GM18951 (cell line): Measurements from ENCODE around the gene GLCE.

Source experiments
- POLR2A ChIP-seq: IDR thresholded peaks from 4 replicates; pipeline ENCODE4 v1.6.1; 2011; ENCODE audit warnings: mild to moderate bottlenecking; ENCODE audit not compliant: insufficient read length, insufficient read depth; ENCODE audit errors: extremely low read depth
- in situ Hi-C: fragments of 300-500 bp; cut with MboI; formaldehyde crosslinking; loops from one replicate; pipeline ENCODE4 v1.12.0; 2022; ENCODE audit warnings: low sequenced_read_pairs, mixed read lengths, inconsistent platforms; ENCODE audit not compliant: unreplicated experiment

GLCE gene

DNA sequence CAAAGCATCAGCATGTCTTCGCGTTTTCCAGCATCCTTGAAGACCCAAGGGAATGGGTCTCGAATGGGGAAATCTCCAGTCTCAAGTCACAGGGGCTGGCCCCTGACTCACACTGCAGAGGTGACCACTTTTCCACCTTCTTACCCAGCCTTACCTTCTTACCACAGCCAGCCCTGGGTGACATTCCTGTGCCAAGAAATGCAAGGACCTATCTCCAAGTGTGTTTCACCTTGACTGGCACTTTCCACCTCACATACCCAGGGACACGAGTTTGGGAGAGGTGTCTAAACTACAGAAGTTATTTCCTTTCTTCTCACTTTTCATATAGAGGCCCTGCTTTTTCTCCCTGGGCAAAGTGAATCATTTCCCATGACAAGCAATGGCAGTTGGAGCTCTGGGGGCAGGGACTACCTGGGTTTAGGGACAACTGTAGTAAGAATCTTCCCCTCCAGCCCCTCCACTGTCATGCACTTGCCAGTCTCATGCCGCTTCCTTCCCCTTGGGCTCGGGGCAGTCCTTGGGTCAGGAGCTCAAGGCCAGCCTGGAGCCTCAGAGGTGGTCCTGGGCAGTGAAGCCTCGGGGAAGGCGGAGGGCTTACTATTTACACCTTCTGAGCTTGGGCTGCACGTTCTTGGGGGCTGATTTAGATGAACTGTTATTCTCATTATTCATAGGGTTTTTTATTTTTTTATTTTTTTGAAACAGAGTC is 155.1 kb downstream of the GLCE start:
- no peak for TF ChIP-seq POLR2A
- in situ Hi-C loops = no loop called here

DNA sequence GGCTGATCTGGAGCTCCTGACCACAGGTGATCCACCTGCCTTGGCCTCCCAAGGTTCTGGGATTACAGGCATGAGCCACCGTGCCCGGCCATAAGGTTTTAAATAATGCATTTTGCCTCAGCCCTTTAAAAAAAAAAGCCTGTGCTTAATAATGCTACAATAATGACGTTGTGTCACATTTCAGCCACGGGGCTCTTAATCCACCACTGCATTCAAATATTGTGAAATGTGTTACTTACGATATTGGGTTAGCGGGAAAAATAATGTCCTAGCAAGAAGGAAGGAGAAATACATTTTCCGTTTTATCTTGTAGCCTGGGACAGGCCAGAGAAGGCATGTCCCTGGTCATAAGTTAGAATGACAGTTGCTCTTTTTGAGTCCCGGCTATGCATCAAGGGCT is 155.9 kb downstream of the GLCE start:
- no peak for TF ChIP-seq POLR2A
- in situ Hi-C loops = no loop called here

DNA sequence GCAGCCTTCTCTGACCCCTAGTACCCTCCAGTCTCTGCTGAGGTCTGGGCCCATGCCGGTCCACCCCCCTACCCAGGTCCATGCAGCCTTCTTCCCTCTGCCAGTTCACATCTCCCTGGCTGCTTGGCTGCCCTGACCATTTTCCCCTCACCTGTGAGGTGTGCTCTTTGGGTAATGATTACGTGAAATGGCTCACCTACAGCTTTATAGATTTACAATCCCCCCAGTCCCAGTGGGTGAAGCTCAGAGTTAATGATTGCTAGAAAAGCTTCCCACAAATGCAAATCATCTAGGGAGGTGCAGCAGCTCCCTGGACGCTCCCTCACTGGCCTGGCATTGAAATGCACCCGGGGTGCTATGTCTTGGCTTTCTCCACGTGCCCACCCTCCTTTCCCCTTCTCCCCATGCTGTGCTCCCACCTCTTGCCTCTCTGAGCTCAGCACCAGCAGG is 157.0 kb downstream of the GLCE start:
- in situ Hi-C loops = no loop called here
- TF ChIP-seq POLR2A = no peak

DNA sequence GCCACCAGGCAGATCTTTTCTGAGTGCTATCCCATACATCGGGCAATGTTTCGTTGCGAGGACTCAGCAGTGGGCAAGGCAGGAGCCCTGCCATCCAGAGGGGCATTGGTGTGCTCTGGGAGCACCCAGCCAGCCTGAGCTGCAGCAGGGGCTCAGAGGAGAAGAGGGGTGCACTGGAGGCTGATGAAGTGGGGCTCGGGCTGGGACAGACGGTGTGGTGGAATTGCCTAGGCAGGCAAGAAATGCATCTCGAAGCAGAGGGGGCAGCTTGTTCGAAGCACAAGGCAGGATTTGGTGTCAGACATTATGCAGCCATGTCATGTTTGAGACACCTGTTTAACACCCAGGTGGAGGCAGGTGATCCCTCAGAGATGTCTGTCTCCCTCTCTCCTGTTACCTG is 157.6 kb downstream of the GLCE start:
- no peak for TF ChIP-seq POLR2A
- in situ Hi-C loops = no loop called here

DNA sequence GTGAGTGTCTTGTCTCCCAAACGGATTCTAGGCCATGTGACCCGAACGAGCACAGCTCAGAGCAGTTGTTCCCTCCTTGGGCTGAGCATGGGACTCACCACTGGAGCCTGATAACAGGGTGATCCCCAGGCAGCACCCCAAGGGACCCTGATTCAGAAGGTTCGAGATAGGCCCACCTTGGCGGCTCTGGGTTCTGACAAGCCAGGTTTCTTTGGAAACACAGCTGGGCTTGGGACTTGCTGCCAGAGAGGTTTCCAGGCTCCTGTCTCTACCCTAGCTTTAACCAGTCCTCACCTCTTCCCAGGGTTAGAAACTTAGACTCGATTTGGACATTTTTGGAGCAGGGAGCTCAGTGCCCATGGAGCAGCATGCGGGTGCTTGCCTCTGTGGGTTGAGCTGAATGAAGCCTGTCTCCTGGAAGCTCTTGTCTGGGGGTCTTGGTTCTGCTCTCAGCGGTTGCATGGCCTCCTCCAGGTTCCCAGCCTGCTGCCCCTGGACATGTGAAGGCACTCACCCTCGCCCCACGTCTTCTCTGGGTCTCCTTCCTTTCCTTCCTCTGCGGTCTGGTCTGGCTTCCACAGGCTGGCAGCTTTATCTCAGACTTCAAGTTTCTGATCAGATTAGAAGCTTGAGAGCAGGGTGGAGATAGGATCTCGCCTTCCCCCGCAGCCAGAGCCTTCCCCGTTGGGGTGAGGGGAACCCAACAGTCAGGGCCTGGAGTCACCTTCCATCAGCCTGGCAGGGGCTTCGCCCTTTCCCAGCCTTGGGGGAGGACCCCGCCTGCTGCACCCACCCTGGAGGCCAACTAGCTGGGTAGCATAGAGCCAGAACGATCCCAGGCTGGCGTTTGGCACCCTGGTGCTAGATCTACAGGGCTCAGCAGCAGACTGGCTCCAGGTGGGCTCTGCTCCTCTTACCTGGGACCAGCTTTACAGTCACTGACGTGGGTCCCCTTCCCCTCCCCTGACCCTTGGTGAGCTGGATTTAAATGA is 159.2 kb downstream of the GLCE start:
- no peak for TF ChIP-seq POLR2A
- in situ Hi-C loops = no loop called here

DNA sequence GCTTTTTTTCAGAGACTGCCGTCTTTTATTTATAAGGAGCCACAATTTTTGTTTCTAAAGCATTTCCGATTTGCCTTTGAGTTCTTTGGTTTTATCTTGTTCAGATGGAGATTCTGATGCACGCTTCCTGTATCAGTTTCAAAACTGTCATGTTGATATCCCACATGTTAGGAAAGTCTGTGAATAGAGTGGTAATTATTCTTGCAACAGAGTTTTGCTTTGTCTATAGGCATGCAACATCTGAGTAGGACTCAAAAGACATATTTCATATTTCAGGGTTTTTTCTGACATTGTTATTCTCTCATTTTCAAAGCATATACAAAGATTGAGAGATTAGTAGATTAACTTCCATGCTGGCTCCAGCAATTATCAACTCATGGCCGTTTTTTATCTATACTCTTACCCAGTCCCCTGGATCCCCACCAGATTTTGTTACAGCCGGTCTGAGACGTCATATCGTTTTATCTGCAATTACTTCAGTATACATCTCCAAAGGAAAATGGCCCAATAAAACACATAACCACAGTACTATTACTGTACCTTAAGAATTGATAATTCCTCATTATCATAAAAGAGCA is 160.6 kb downstream of the GLCE start:
- in situ Hi-C loops = no loop called here

More for the DNA sequence above, 160.6 kb downstream of the GLCE start:
- TF ChIP-seq POLR2A = no peak
